Measurements from ENCODE around the gene MARCHF9. TPM values are rescaled to one million over a fixed set of nuclear protein-coding genes. Genes with fewer than 3 reads are reported as not detected.
A peak's percentile ranks its signal among the peaks of the same experiment; 100 is the strongest.

Gene MARCHF9
- total and polyA plus RNA-seq, 2 donors (not counting 1 experiment from before 2014, with no cell fraction given): 81.4 to 128 TPM

DNA sequence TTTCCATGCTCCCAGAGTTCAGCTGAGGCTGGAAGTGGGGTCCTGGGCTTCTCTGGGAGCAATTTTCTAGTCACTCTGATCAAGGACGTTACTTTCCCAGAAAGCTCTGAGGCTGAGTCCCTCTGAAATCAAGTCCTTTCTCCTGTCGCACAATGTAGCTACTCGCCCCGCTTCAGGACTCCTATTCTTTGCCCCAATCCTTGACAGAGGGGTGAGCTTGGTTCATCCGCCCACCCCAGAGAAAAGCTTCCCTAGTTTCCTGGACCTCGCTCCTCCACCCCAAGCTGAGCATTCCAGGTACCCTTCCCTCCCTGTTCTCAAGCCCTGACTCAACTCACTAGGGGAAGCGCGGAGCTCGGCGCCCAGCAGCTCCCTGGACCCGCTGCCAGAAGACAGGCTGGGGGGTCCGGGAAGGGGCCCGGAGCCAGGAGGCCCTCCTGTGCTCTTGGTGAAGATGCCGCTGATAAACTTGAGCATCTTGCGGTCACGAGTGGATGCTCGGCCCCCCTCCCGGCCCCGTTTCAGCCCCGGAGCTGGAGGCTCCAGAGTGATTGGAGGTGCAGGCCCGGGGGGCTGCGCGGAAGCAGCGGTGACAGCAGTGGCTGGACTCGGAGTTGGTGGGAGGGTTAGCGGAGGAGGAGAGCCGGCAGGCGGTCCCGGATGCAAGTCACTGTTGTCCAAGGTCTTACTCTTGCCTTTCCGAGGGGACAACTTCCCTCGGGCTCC, 18.0 kb upstream of the MARCHF9 start:
- ChIA-PET CTCF (no interaction called here), POLR2A (interaction anchor here (0.6 kb wide), 1 partner anchor 65 kb away, joined by 3 read pairs; no protein-coding TSS in a partner anchor)
- ATAC-seq (ENCODE audit: low read depth) (no peak), DNase-seq (no peak)
- Mint-ChIP-seq H3K9me3 (ENCODE audit: insufficient read depth) (no peaks in the 10 kb centered on the region), H3K4me3 (no peak overlapping the region), H3K27me3 (no peaks in the 10 kb centered on the region), H3K27ac (peak overlapping the region; percentile 57), H3K4me1 (peaks cover 27% of the 10 kb centered on the region)
- Histone ChIP-seq H3K27ac (ENCODE audit: low read length in 2 of 2) (no peak overlapping the region), H3K9me3 (ENCODE audit: control extremely low read depth in 1 of 3, control insufficient read depth in 2 of 3, insufficient read depth in 1 of 3, low read length in 2 of 3) (no peaks in the 10 kb centered on the region), H3K9ac (ENCODE audit: low read length) (no peak overlapping the region), H3K4me3 (ENCODE audit: control extremely low read depth in 1 of 5, extremely low read depth in 1 of 5, insufficient read depth in 1 of 5, low read depth in 2 of 5, low read length in 4 of 5) (no peak overlapping the region), H3K27me3 (replicated peaks in 1 of 4; ENCODE audit: control extremely low read depth in 1 of 4, control insufficient read depth in 3 of 4, insufficient read depth in 4 of 4, low read length in 3 of 4) (no peaks in the 10 kb centered on the region), H3K4me2 (replicated peaks; ENCODE audit: low read depth, low read length, poor library complexity, severe bottlenecking) (no peak overlapping the region), H3K36me3 (replicated peaks in 1 of 2; ENCODE audit: control extremely low read depth in 1 of 2, control insufficient read depth in 1 of 2, extremely low read depth in 1 of 2, insufficient read depth in 2 of 2, low read length in 1 of 2) (peaks cover 0 to 57% of the 10 kb centered on the region in 2 experiments), H3K4me1 (ENCODE audit: control insufficient read depth in 2 of 2, insufficient read depth in 2 of 2, low read length in 2 of 2) (peaks cover 25 to 31% of the 10 kb centered on the region in 2 donors), H4K20me1 (ENCODE audit: control insufficient read depth, insufficient read depth, low read length, poor library complexity, severe bottlenecking) (peaks cover 57% of the 10 kb centered on the region), H2AFZ (ENCODE audit: insufficient read depth, low read depth, low read length, poor library complexity, severe bottlenecking) (no peak overlapping the region), H3K79me2 (ENCODE audit: control insufficient read depth, insufficient read depth, low read length) (peaks cover 48% of the 10 kb centered on the region)
- no peak for TF ChIP-seq EZH2 (IDR thresholded peaks at IDR 0.05; ENCODE audit: borderline replicate concordance, insufficient read depth, low read depth, low read length, poor library complexity, severe bottlenecking)
- TF ChIP-seq, protein P1, sequence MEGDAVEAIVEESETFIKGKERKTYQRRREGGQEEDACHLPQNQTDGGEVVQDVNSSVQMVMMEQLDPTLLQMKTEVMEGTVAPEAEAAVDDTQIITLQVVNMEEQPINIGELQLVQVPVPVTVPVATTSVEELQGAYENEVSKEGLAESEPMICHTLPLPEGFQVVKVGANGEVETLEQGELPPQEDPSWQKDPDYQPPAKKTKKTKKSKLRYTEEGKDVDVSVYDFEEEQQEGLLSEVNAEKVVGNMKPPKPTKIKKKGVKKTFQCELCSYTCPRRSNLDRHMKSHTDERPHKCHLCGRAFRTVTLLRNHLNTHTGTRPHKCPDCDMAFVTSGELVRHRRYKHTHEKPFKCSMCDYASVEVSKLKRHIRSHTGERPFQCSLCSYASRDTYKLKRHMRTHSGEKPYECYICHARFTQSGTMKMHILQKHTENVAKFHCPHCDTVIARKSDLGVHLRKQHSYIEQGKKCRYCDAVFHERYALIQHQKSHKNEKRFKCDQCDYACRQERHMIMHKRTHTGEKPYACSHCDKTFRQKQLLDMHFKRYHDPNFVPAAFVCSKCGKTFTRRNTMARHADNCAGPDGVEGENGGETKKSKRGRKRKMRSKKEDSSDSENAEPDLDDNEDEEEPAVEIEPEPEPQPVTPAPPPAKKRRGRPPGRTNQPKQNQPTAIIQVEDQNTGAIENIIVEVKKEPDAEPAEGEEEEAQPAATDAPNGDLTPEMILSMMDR (IDR thresholded peaks at IDR 0.05): no peak
- intact Hi-C loops (cut with micrococcal nuclease): no loop called here
- 99% methylated on average over 31 of the region's 31 CpGs for WGBS (ENCODE audit: insufficient coverage)
